HCT116 (cell line): ENCODE data around the gene NUDT22.

Source experiments
- CTCF ChIP-seq, 3 experiments: fragments of 200-600 bp in 1 of 3; sonication (generic) in 1 of 3; IDR thresholded peaks in 2 of 3; conservative IDR thresholded peaks in 1 of 3; 2 replicates each; pipeline ENCODE4 v1.5.1; 2012 to 2017; ENCODE audit warnings: low read depth in 2 of 3, low read length in 2 of 3, antibody characterized with exemption in 1 of 3, borderline replicate concordance in 1 of 3, control low read depth in 1 of 3, mild to moderate bottlenecking in 1 of 3, mixed read lengths in 1 of 3, mixed run types in 1 of 3, moderate library complexity in 1 of 3; ENCODE audit not compliant: insufficient read depth in 1 of 3
- EGR1 ChIP-seq: IDR thresholded peaks from 2 replicates; pipeline ENCODE4 v1.6.1; 2012; ENCODE audit warnings: low read depth
- EZH2 ChIP-seq: fragments of 200-600 bp; sonication (generic); IDR thresholded peaks from 2 replicates; pipeline ENCODE4 v1.6.1; 2017; ENCODE audit warnings: antibody characterized with exemption, mixed run types
- EZH2phosphoT487 ChIP-seq: fragments of 200-600 bp; IDR thresholded peaks from 2 replicates; pipeline ENCODE4 v1.6.1; 2018; ENCODE audit warnings: antibody characterized with exemption, borderline replicate concordance
- FOSL1 ChIP-seq: IDR thresholded peaks from 2 replicates; pipeline ENCODE4 v1.6.1; 2012; ENCODE audit warnings: low read depth
- POLR2A ChIP-seq: IDR thresholded peaks from 2 replicates; pipeline ENCODE4 v1.7.0; 2011; ENCODE audit warnings: borderline replicate concordance; ENCODE audit not compliant: insufficient read depth, insufficient read length; ENCODE audit errors: extremely low read depth
- POLR2AphosphoS5 ChIP-seq: IDR thresholded peaks from 2 replicates; pipeline ENCODE4 v1.6.1; 2011; ENCODE audit warnings: mild to moderate bottlenecking, low read depth, low read length, moderate library complexity
- YY1 ChIP-seq: IDR thresholded peaks from 2 replicates; pipeline ENCODE4 v1.6.1; 2011; ENCODE audit warnings: low read length, low read depth, moderate library complexity, mild to moderate bottlenecking; ENCODE audit not compliant: insufficient replicate concordance; ENCODE audit errors: extremely low read depth

- TF ChIP-seq POLR2A (no peak), CTCF (IDR thresholded peaks at IDR 0.05 in 2 of 3, conservative IDR thresholded peaks at IDR 0.05 in 1 of 3; ENCODE audit: borderline replicate concordance in 1 of 3, insufficient read depth in 1 of 3, low read depth in 2 of 3, low read length in 2 of 3) (no peak), EZH2phosphoT487 (no peak), POLR2AphosphoS5 (peak; percentile 76), YY1 (no peak), EZH2 (no peak), FOSL1 (no peak), EGR1 (no peak)
These were observed 8.0 kb downstream of the NUDT22 start, which contains the start of gene VEGFB for GRCh38 chr11:64233913-64234586.
